ENCODE results near the gene SLC47A1.
"Not testable (repeated sequence)": the region's sequence is repeated elsewhere in the genome, so short reads cannot be mapped to it uniquely, and the experiment has no call there.

SLC47A1 gene

DNA sequence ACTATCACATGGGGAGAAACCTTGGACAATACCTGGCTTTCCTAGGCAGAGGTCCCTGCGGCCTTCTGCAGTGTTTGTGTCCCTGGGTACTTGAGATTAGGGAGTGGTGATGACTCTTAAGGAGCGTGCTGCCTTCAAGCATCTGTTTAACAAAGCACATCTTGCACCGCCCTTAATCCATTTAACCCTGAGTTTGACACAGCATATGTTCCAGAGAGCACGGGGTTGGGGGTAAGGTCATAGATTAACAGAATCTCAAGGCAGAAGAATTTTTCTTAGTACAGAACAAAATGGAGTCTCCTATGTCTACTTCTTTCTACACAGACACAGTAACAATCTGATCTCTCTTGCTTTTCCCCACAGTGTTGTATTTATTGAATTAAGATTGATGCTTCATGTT is 28.1 kb upstream of the SLC47A1 start:
- H3K36me3 ChIP-seq (ENCODE audit: control insufficient read depth, insufficient read depth, low read length, severe bottlenecking); H3K9me3 ChIP-seq (ENCODE audit: control insufficient read depth, low read length); DNase-seq (ENCODE audit: low read depth); H3K9ac ChIP-seq (ENCODE audit: low read length); H3K4me1 ChIP-seq (ENCODE audit: control insufficient read depth, insufficient read depth, low read length); H3K4me3 ChIP-seq (ENCODE audit: low read length); H3K27me3 ChIP-seq (replicated peaks; ENCODE audit: control insufficient read depth, insufficient read depth, low read length): not testable (repeated sequence)

DNA sequence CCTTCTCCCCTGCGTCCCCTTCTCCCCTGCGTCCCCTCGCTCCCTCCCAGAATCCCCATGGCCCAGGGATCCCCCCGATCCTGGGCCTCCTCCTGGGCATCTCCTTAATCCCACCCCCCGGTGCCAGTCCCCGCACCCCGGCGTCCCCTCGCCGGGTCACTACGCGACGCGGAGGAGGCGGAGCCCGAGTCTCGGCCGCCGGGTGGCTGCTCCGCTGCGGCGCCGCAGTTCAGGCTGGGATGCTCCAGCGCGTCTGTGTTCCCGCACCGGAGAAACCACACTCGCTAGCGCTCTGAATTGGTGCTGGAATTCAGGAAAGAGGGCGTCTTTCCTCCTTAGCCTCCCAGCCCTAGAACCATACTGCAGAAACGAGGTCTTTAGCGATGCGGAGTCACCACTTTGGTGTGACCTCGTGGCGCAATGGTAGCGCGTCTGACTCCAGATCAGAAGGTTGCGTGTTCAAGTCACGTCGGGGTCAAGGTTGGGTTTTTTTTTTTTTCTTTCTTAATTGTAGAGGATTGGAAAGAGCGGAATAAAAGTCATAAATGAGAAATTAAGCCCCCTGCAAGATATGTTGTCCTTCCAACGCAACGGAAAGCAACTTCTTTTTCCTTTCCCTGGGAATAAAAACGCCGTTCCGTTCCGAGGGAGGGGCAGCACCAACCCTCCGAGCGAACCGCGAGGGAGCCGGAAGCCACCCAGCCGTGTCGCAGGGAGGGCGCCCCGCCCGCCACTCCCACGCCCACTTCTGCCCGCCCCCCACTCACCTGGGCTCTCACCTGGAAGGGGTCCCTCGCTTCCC is 25.7 kb upstream of the SLC47A1 start:
- Histone ChIP-seq H3K27me3 (replicated peaks; ENCODE audit: control insufficient read depth, insufficient read depth, low read length) (no peaks in the 10 kb centered on the region), H3K4me1 (ENCODE audit: control insufficient read depth, insufficient read depth, low read length) (peaks cover 4% of the 10 kb centered on the region), H3K9ac (ENCODE audit: low read length) (peak overlapping the region; percentile 66), H3K4me3 (ENCODE audit: low read length) (peak overlapping the region; percentile 79), H3K9me3 (ENCODE audit: control insufficient read depth, low read length) (no peaks in the 10 kb centered on the region), H3K36me3 (ENCODE audit: control insufficient read depth, insufficient read depth, low read length, severe bottlenecking) (no peaks in the 10 kb centered on the region)
- peak; percentile 94 for DNase-seq (ENCODE audit: low read depth)

DNA sequence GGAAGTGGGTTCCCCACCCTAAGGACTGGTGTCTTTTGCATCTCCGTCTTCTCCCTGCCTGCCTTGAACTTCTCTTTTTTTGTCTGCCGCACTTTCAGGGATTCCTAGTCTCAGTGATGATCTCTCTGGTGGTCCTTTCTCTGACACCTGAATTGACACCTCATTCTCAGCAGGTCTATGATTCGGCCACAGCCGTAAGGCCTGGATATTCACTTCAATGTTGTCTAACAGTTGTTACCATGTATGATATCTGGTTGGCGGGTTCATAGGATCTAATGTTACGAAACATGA is 25.1 kb upstream of the SLC47A1 start:
- DNase-seq (ENCODE audit: low read depth), result no peak
- peak overlapping the region; percentile 79 for H3K4me3 ChIP-seq (ENCODE audit: low read length)
- H3K9me3 ChIP-seq (ENCODE audit: control insufficient read depth, low read length), result no peaks in the 10 kb centered on the region
- no peaks in the 10 kb centered on the region for H3K36me3 ChIP-seq (ENCODE audit: control insufficient read depth, insufficient read depth, low read length, severe bottlenecking)
- H3K4me1 ChIP-seq (ENCODE audit: control insufficient read depth, insufficient read depth, low read length), result peaks cover 4% of the 10 kb centered on the region
- H3K27me3 ChIP-seq (replicated peaks; ENCODE audit: control insufficient read depth, insufficient read depth, low read length), result no peaks in the 10 kb centered on the region
- peak overlapping the region; percentile 66 for H3K9ac ChIP-seq (ENCODE audit: low read length)

DNA sequence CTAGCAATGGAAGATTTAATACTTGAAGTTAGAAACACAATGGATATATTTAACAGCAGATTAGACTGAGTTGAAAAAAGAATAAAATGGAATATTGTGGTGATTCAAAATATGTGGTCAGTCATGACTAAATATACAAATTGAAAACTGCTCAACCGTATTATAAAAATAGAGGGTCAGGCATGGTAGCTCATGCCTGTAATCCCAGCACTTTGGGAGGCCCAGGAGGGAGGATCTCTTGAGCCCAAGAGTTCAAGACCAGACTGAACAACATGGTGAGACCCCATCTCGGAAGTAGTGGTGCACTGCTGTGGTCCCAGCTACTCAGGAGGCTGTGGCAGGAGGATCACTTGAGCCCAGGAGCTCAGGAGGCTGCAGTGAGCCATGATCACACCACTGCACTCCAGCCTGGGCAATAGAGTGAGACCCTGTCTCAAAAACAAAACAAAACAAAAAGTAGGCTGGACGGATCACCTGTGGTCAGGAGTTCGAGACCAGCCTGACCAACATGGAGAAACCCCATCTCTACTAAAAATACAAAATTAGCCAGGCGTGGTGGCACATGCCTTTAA is 24.3 kb upstream of the SLC47A1 start:
- not testable (repeated sequence) for H3K36me3 ChIP-seq (ENCODE audit: control insufficient read depth, insufficient read depth, low read length, severe bottlenecking); H3K9ac ChIP-seq (ENCODE audit: low read length); H3K9me3 ChIP-seq (ENCODE audit: control insufficient read depth, low read length); DNase-seq (ENCODE audit: low read depth); H3K4me3 ChIP-seq (ENCODE audit: low read length); H3K27me3 ChIP-seq (replicated peaks; ENCODE audit: control insufficient read depth, insufficient read depth, low read length)
- H3K4me1 ChIP-seq (ENCODE audit: control insufficient read depth, insufficient read depth, low read length), result peaks cover 12% of the 10 kb centered on the region

DNA sequence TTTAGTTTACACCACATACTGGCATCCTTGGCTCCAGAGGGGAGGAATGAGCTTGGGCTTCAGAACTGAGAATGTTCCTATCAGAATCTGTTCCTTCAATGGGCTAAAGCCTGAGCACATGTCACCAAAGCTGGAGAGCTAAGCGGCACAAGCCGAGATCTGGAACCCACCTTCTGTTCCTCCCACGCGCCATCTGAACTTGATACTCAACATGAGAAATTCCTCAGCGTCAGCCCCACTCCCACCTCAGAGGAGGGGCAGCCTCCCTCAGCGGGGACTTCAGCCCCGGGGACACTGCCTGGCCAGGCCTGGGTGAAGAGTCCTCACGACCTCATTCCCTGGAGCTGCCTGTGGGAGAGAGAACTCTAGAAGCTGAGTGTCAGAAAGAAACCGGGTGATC is 22.8 kb upstream of the SLC47A1 start:
- Histone ChIP-seq H3K36me3 (ENCODE audit: control insufficient read depth, insufficient read depth, low read length, severe bottlenecking) (no peaks in the 10 kb centered on the region), H3K27me3 (replicated peaks; ENCODE audit: control insufficient read depth, insufficient read depth, low read length) (no peaks in the 10 kb centered on the region), H3K4me3 (ENCODE audit: low read length) (no peak overlapping the region), H3K4me1 (ENCODE audit: control insufficient read depth, insufficient read depth, low read length) (peaks cover 12% of the 10 kb centered on the region), H3K9ac (ENCODE audit: low read length) (peak overlapping the region; percentile 6), H3K9me3 (ENCODE audit: control insufficient read depth, low read length) (no peaks in the 10 kb centered on the region)
- no peak for DNase-seq (ENCODE audit: low read depth)

DNA sequence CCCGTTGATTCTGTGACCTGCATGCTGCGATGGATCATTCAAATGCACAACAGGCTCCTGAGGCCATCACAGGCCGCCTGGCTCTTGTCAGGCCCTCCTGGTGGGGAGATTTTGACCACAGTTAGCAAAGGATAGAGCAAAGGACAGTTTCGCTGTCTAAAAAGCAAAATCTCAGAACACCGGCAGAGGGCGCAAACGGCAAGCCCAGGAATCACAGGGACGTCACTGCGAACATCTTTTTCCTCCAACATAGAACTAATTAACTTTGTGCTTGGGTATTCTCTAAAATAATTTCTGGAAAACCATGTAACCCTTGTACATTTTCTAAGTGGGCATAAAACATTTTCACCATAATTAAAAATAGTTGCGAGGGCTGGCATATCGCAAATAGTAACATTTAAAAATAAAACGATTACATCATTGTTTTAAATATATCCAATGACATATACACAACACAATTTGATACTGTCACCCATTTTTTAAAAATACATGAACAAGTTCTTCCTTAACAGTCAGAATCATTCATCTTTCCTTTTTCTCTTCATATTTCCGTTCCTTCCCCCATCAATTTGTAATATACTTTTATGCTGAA is 19.7 kb upstream of the SLC47A1 start:
- H3K9me3 ChIP-seq (ENCODE audit: control insufficient read depth, low read length), result no peaks in the 10 kb centered on the region

DNA sequence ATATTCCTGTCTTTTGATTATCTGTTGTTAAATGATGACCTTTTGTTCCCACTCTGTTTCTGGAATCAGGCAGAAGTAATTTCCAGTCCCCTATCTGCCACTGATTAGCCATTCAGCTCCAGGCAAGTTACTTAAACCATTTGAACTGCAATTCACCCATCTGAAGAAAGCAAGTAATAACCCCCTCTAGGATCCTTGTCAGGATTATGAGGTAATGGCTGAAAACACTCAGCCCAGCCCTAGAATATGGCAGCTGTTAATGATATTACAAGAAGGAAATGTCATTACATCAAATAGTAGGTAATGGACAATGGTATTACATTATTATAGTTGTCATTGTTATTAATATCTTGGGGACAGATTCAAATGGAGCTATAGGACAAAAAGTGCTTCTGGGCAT is 16.0 kb upstream of the SLC47A1 start:
- no peak overlapping the region for H3K9ac ChIP-seq (ENCODE audit: low read length)
- H3K4me3 ChIP-seq (ENCODE audit: low read length), result no peak overlapping the region
- H3K9me3 ChIP-seq (ENCODE audit: control insufficient read depth, low read length), result no peaks in the 10 kb centered on the region
- peaks cover 8% of the 10 kb centered on the region for H3K4me1 ChIP-seq (ENCODE audit: control insufficient read depth, insufficient read depth, low read length)
- no peaks in the 10 kb centered on the region for H3K27me3 ChIP-seq (replicated peaks; ENCODE audit: control insufficient read depth, insufficient read depth, low read length)
- H3K36me3 ChIP-seq (ENCODE audit: control insufficient read depth, insufficient read depth, low read length, severe bottlenecking), result no peaks in the 10 kb centered on the region
- no peak for DNase-seq (ENCODE audit: low read depth)

More for the DNA sequence above, 19.7 kb upstream of the SLC47A1 start:
- Histone ChIP-seq H3K27me3 (replicated peaks; ENCODE audit: control insufficient read depth, insufficient read depth, low read length) (no peaks in the 10 kb centered on the region), H3K4me1 (ENCODE audit: control insufficient read depth, insufficient read depth, low read length) (peaks cover 12% of the 10 kb centered on the region), H3K36me3 (ENCODE audit: control insufficient read depth, insufficient read depth, low read length, severe bottlenecking) (no peaks in the 10 kb centered on the region), H3K9ac (ENCODE audit: low read length) (no peak overlapping the region), H3K4me3 (ENCODE audit: low read length) (peak overlapping the region; percentile 11)
- DNase-seq (ENCODE audit: low read depth), result peak; percentile 88

DNA sequence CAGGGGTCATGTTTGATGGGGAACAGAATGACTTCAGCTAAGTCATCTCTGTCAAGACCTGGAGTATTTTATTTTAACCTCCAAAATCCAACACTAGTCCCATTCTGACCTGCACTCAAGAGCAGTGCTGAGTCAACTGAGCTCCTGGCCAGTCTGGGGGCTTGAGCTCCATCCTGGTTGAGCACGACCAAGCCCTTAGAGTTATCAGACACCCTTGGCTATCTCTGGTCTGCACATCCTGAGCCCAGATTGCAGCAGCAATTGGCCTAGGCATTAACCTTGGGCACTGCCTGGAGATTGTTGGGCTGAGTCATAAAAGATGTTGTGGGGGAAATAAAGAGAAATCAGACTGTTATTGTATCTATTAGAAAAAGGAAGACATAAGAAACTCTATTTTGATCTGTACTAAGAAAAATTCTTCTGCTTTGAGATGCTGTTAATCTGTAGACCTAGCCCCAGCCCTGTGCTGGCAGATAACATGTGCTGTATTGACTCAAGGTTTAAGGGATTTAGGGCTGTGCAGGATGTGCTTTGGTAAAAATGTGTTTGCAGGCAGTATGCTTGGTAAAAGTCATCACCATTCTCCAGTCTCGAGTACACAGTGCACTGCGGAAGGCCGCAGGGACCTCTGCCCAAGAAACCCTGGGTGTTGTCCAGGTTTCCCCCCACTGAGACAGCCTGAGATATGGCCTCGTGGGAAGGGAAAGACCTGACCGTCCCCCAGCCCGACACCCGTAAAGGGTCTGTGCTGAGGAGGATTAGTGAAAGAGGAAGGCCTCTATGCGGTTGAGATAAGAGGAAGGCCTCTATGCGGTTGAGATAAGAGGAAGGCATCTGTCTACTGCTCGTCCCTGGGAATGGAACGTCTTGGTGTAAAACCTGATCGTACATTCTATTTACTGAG is 14.0 kb upstream of the SLC47A1 start:
- not testable (repeated sequence) for H3K9me3 ChIP-seq (ENCODE audit: control insufficient read depth, low read length); H3K4me1 ChIP-seq (ENCODE audit: control insufficient read depth, insufficient read depth, low read length); DNase-seq (ENCODE audit: low read depth); H3K4me3 ChIP-seq (ENCODE audit: low read length); H3K9ac ChIP-seq (ENCODE audit: low read length); H3K36me3 ChIP-seq (ENCODE audit: control insufficient read depth, insufficient read depth, low read length, severe bottlenecking); H3K27me3 ChIP-seq (replicated peaks; ENCODE audit: control insufficient read depth, insufficient read depth, low read length)

DNA sequence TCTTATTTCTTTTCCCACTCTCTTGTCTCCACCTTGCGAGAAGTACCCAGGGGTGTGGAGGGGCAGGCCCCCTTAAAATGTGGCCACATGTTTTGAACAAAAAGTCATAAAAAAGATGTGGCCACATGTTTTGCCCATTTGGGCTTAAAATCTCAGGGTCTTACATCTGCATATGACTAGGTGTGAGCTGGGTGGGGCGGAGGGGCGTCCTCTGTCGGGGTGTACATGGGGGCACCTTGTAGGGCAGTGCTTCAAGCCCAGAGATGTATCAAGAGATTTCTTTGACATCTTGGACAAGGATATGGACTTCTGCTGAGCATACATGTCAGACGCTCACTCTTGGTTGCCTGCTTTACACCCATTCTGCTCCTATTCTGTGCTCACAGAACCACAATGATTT is 13.0 kb upstream of the SLC47A1 start:
- Histone ChIP-seq H3K9me3 (ENCODE audit: control insufficient read depth, low read length) (no peaks in the 10 kb centered on the region), H3K27me3 (replicated peaks; ENCODE audit: control insufficient read depth, insufficient read depth, low read length) (no peaks in the 10 kb centered on the region), H3K9ac (ENCODE audit: low read length) (no peak overlapping the region), H3K36me3 (ENCODE audit: control insufficient read depth, insufficient read depth, low read length, severe bottlenecking) (no peaks in the 10 kb centered on the region), H3K4me3 (ENCODE audit: low read length) (no peak overlapping the region), H3K4me1 (ENCODE audit: control insufficient read depth, insufficient read depth, low read length) (no peaks in the 10 kb centered on the region)
- DNase-seq (ENCODE audit: low read depth), result no peak

DNA sequence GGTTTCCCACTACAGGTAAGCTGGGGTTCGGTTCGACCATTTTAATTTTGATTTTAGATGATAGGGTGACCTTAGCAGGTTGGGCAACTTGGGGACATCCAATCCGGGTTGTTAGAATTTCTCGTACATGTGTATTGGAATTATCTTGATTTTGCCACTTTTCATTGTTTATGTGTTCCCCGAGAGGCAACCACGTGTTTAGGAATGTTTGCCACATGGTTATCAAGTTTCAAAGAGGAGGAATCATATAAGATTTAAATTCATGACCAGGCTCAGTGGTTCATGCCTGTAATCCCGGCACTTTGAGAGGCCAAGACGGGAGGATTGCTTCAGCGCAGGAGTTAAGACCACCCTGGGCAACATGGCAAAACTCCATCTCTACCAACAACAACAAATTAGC is 10.0 kb upstream of the SLC47A1 start:
- Histone ChIP-seq H3K4me1 (ENCODE audit: control insufficient read depth, insufficient read depth, low read length) (peaks cover 5% of the 10 kb centered on the region), H3K27me3 (replicated peaks; ENCODE audit: control insufficient read depth, insufficient read depth, low read length) (no peaks in the 10 kb centered on the region), H3K36me3 (ENCODE audit: control insufficient read depth, insufficient read depth, low read length, severe bottlenecking) (no peaks in the 10 kb centered on the region), H3K9me3 (ENCODE audit: control insufficient read depth, low read length) (no peaks in the 10 kb centered on the region), H3K9ac (ENCODE audit: low read length) (no peak overlapping the region), H3K4me3 (ENCODE audit: low read length) (no peak overlapping the region)
- DNase-seq (ENCODE audit: low read depth), result no peak

DNA sequence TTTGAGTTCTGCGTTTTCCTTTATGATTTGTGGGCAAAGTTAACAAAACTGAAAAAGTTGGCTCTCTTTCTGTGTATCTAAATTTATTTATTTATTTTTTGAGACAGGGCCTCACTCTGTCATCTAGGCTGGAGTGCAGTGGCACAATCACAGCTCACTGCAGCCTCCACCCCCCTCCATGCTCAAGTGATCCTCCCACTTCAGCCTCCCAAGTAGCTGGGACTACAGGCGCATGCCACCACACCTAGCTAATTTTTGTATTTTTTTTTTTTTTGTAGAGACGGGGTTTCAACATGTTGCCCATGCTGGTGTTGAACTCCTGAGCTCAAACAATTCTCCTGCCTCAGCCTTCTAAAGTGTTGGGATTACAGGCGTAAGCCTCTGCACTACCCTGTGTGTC is 6.7 kb upstream of the SLC47A1 start:
- H3K9me3 ChIP-seq (ENCODE audit: control insufficient read depth, low read length); DNase-seq (ENCODE audit: low read depth); H3K36me3 ChIP-seq (ENCODE audit: control insufficient read depth, insufficient read depth, low read length, severe bottlenecking); H3K4me3 ChIP-seq (ENCODE audit: low read length); H3K27me3 ChIP-seq (replicated peaks; ENCODE audit: control insufficient read depth, insufficient read depth, low read length); H3K4me1 ChIP-seq (ENCODE audit: control insufficient read depth, insufficient read depth, low read length): not testable (repeated sequence)
- peak overlapping the region; percentile 81 for H3K9ac ChIP-seq (ENCODE audit: low read length)
